VCaP (cell line): ENCODE measurements around the gene MATN1.

Experiments used
- H3K27ac ChIP-seq: fragments of 450-650 bp; 2 replicates; pipeline ENCODE4 v1.5.1; 2017
- CTCF ChIP-seq: fragments of 450-650 bp; conservative IDR thresholded peaks from 2 replicates; pipeline ENCODE4 v1.5.1; 2017; ENCODE audit warnings: mild to moderate bottlenecking, moderate library complexity

Gene MATN1

DNA sequence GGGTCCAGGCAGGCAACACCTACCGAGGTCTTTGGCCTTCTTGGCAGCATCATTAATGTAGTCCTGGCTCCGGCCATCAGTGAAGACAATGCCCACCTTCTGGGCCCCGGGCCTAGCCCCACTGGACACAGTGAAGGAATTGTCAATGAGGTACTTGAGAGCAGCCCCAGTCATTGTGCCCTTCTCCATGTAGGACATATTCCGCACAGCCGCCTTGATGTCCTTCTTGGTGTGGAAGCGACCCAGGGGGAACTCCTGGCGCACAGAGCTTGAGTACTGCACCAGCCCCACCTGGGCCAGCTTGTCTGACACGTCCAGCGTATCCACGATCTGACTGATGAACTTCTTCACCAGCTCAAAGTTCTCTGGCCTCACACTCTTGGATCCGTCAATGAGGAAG, 7.5 kb downstream of the MATN1 start:
- H3K27ac ChIP-seq, result no peak overlapping the region
- no peak for TF ChIP-seq CTCF

DNA sequence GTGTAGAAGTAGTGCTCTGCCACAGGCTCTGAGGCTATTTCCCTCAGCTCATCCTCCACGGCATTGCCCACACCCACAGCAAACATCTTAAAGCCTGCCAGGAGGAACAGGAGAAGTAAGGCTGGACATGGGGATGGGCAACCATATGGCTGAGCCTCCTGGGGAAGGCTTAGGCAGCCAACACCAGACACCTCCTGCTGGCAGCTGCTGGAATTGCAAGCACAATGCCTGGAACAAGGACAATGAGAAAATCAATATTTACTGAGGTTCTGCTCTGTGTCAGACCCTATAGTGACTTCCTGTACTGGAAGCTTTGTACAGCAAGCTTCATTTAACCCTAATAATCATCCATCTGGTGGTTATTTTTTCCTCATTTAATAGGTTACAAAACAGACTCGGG, 8.2 kb downstream of the MATN1 start:
- TF ChIP-seq CTCF, result 0 out of 2 replicates have a peak, but pooled peaks have one; percentile 26
- H3K27ac ChIP-seq, result no peak overlapping the region

GRCh38 chr1:30714536-30715090, 8.8 kb downstream of the MATN1 start:
- no peak for TF ChIP-seq CTCF
- H3K27ac ChIP-seq, result no peak overlapping the region

DNA sequence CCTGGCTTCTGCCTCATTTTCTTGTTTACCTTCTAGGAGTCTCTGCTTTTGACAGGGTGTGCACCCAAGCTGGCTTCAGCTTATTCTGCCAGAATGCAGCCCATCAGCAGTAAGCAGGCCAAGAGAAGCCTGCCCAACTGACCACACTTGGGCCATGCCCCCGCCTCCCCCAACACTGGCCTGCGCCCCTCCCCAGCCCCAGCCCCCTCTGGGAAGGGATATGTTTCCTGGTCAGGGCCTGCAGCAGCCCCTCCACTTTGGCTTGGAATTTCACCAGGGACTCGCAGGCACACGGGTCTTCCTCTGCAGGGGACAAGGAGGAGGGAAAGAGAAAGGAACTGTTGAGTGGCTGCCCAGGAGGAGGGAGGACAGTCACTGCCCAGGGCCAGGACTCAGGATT, 9.4 kb downstream of the MATN1 start:
- no peak for TF ChIP-seq CTCF
- H3K27ac ChIP-seq, result no peak overlapping the region

DNA sequence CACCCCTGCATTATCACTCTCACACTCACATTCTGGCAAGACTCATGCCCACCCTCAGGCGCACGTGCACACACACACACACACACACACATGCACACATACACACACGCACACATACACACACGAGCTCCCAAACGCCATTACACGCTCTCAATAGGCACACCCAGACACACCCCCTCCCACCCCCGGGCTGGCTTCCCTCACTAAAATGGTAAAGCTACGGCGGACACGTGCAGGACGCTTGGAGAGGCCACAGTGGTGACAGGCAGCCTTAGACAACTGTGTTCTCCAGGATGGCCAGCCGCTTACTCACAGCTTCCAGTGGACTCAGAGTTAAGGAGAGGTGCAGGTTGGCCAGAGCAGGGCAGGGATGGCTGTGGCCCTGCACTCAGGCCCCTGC, 10.1 kb downstream of the MATN1 start:
- TF ChIP-seq CTCF, result no peak

GRCh38 chr1:30712583-30712982, 10.8 kb downstream of the MATN1 start:
- H3K27ac ChIP-seq, result no peak overlapping the region
- no peak for TF ChIP-seq CTCF

More for the DNA sequence above, 10.1 kb downstream of the MATN1 start:
- no peak overlapping the region for H3K27ac ChIP-seq

- TF ChIP-seq CTCF, result no peak
- no peak overlapping the region for H3K27ac ChIP-seq
These were observed 13.0 kb downstream of the MATN1 start for GRCh38 chr1:30710407-30710806.
